Endodermal cell (in vitro differentiated cells): ENCODE measurements around the gene CALR3. TPM values are rescaled to one million over a fixed set of nuclear protein-coding genes. Genes with fewer than 3 reads are reported as not detected.

Source experiments
- DNase-seq: peaks from one replicate; pipeline ENCODE4 v3.0.0-alpha.2; 2017
- H3K27ac ChIP-seq: 2 replicates; pipeline ENCODE4 v1.5.1; 2013; ENCODE audit warnings: mild to moderate bottlenecking, low read depth, low read length, moderate library complexity
- H3K27me3 ChIP-seq: 2 replicates; pipeline ENCODE4 v1.6.1; 2013; ENCODE audit warnings: mild to moderate bottlenecking, low read length, moderate library complexity; ENCODE audit not compliant: insufficient read depth, control insufficient read depth, poor library complexity, severe bottlenecking
- H3K36me3 ChIP-seq: 2 replicates; pipeline ENCODE4 v1.7.0; 2013; ENCODE audit warnings: mild to moderate bottlenecking, low read length, moderate library complexity; ENCODE audit not compliant: control insufficient read depth, insufficient read depth
- H3K4me1 ChIP-seq: one replicate; pipeline ENCODE4 v1.7.0; 2013; ENCODE audit warnings: low read length; ENCODE audit not compliant: control insufficient read depth, insufficient read depth
- H3K4me3 ChIP-seq: 2 replicates; pipeline ENCODE4 v1.5.1; 2013; ENCODE audit warnings: mild to moderate bottlenecking, low read length, moderate library complexity
- H3K9ac ChIP-seq: 2 replicates; pipeline ENCODE4 v1.6.1; 2013; ENCODE audit warnings: mild to moderate bottlenecking, low read length, moderate library complexity; ENCODE audit not compliant: poor library complexity, severe bottlenecking; ENCODE audit errors: extremely low read depth
- H3K9me3 ChIP-seq: 2 replicates; pipeline ENCODE4 v1.6.1; 2013; ENCODE audit warnings: mild to moderate bottlenecking, low read length, moderate library complexity; ENCODE audit not compliant: control insufficient read depth
- H3K27ac Mint-ChIP-seq: 2 replicates; pipeline ENCODE4 v1.8.0; 2020; ENCODE audit warnings: mixed read lengths
- H3K27me3 Mint-ChIP-seq: 2 replicates; pipeline ENCODE4 v1.8.0; 2021; ENCODE audit warnings: mild to moderate bottlenecking, mixed read lengths; ENCODE audit not compliant: insufficient read depth
- H3K36me3 Mint-ChIP-seq: 2 replicates; pipeline ENCODE4 v1.8.0; 2020; ENCODE audit warnings: low read depth, mixed read lengths
- H3K4me1 Mint-ChIP-seq: 2 replicates; pipeline ENCODE4 v1.8.0; 2020; ENCODE audit warnings: mixed read lengths
- H3K4me3 Mint-ChIP-seq: 2 replicates; pipeline ENCODE4 v1.8.0; 2020; ENCODE audit warnings: mild to moderate bottlenecking, moderate library complexity, mixed read lengths
- H3K9me3 Mint-ChIP-seq: 2 replicates; pipeline ENCODE4 v1.8.0; 2020; ENCODE audit warnings: mild to moderate bottlenecking, mixed read lengths
- WGBS, 2 experiments: methylation state at CpG; one replicate each; pipeline versions ENCODE4 v1.1.5 to v1.1.7; 2013; ENCODE audit warnings: missing lambda C conversion rate in 2 of 2, mixed read lengths in 1 of 2; ENCODE audit not compliant: insufficient coverage in 1 of 2, insufficient read length in 1 of 2; 5-methylcytosine and 5-hydroxymethylcytosine counted together
- total RNA-seq, 2 donors: library from RNA; stranded (reverse); fragmentation: NEBNext Ultra II Directional in 1 of 2; extraction: Animal tissue kit (Norgen Biotek cat#: 25700) in 1 of 2; gene quantifications; 2 replicates in 1 of 2; 3 replicates in 1 of 2; pipeline ENCODE4 v1.2.1, GENCODE V29; 2021
- TF ChIP-seq, protein P1 (sequence below): fragments of 200-600 bp; sonication (generic); conservative IDR thresholded peaks from 2 replicates; pipeline ENCODE4 v1.5.0; 2021; ENCODE audit warnings: antibody characterized with exemption, mild to moderate bottlenecking

The CALR3 gene
- total RNA-seq, 2 donors from 2014 or later: 0.27 TPM; not detected in 1

DNA sequence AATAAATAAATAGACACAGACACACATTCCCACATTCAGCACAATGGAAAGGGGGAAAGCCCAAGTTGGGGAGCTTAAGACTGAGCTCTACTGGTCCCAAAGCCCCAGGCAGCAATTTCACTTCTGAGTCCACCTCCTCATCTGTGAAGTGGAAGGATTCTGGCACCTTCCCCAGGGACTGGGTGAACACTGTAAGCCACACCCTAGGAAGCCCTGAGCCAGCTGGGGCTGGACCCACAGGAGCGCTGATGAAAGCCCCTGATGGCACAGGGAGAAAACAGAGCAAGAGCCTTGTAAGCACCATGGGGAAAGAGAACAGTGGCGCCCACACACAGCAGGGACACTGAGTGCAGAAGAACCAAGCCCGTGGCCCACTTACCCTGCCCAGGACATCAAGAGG lies 62.0 kb downstream of the CALR3 start:
- TF ChIP-seq, protein P1, sequence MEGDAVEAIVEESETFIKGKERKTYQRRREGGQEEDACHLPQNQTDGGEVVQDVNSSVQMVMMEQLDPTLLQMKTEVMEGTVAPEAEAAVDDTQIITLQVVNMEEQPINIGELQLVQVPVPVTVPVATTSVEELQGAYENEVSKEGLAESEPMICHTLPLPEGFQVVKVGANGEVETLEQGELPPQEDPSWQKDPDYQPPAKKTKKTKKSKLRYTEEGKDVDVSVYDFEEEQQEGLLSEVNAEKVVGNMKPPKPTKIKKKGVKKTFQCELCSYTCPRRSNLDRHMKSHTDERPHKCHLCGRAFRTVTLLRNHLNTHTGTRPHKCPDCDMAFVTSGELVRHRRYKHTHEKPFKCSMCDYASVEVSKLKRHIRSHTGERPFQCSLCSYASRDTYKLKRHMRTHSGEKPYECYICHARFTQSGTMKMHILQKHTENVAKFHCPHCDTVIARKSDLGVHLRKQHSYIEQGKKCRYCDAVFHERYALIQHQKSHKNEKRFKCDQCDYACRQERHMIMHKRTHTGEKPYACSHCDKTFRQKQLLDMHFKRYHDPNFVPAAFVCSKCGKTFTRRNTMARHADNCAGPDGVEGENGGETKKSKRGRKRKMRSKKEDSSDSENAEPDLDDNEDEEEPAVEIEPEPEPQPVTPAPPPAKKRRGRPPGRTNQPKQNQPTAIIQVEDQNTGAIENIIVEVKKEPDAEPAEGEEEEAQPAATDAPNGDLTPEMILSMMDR: no peak
- H3K27me3 ChIP-seq: no peaks in the 10 kb centered on the region
- H3K4me1 ChIP-seq: no peaks in the 10 kb centered on the region
- no peak for DNase-seq
- Mint-ChIP-seq H3K4me3 (no peak overlapping the region), H3K27ac (no peak overlapping the region), H3K36me3 (peaks cover 45% of the 10 kb centered on the region), H3K4me1 (no peaks in the 10 kb centered on the region), H3K27me3 (no peaks in the 10 kb centered on the region), H3K9me3 (no peaks in the 10 kb centered on the region)
- peaks cover 55% of the 10 kb centered on the region for H3K36me3 ChIP-seq
- 95% methylated on average over 3 of the region's 3 CpGs for WGBS, 2 experiments
- H3K4me3 ChIP-seq: no peak overlapping the region
- no peak overlapping the region for H3K27ac ChIP-seq
- H3K9me3 ChIP-seq: no peaks in the 10 kb centered on the region
- no peak overlapping the region for H3K9ac ChIP-seq

DNA sequence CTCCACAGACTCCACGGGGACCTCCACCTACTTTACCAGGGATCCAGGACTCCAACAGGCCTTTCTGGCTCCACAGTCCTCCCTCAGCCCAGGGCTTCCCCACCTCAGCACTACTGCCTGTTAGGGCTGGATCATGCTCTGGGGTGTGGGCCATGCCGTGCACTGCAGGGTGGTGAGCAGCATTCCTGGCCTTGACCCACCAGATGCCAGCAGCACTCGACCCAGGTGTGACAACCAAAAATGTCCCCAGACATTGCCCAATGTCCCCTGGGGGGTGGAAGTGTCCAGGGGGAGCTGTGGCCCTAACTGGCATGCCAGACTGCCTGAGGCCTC lies 66.2 kb downstream of the CALR3 start:
- TF ChIP-seq, protein P1: no peak
- DNase-seq: no peak
- H3K4me1 ChIP-seq: no peaks in the 10 kb centered on the region
- WGBS, 2 experiments: 92 to 100% methylated on average over 1 to 3 of the region's 3 CpGs
- no peak overlapping the region for H3K27ac ChIP-seq
- Mint-ChIP-seq H3K4me1 (no peaks in the 10 kb centered on the region), H3K9me3 (no peaks in the 10 kb centered on the region), H3K4me3 (no peak overlapping the region), H3K36me3 (peaks cover 40% of the 10 kb centered on the region), H3K27ac (no peak overlapping the region), H3K27me3 (no peaks in the 10 kb centered on the region)
- H3K36me3 ChIP-seq: peaks cover 52% of the 10 kb centered on the region
- no peak overlapping the region for H3K4me3 ChIP-seq
- H3K27me3 ChIP-seq: no peaks in the 10 kb centered on the region
- no peak overlapping the region for H3K9ac ChIP-seq
- H3K9me3 ChIP-seq: no peaks in the 10 kb centered on the region

- no peak overlapping the region for H3K4me3 Mint-ChIP-seq
Observed at GRCh38 chr19:16429066-16429758, 66.8 kb downstream of the CALR3 start.

More at GRCh38 chr19:16429066-16429758, 66.8 kb downstream of the CALR3 start:
- no peak overlapping the region for H3K9ac ChIP-seq
- no peak for DNase-seq
- no peaks in the 10 kb centered on the region for H3K9me3 ChIP-seq
- no peak overlapping the region for H3K27ac Mint-ChIP-seq
- TF ChIP-seq, protein P1: no peak
- H3K27me3 ChIP-seq: no peaks in the 10 kb centered on the region
- 88 to 93% methylated on average over 12 to 13 of the region's 13 CpGs for WGBS, 2 experiments
- H3K36me3 ChIP-seq: peaks cover 52% of the 10 kb centered on the region
- no peak overlapping the region for H3K4me3 ChIP-seq
- no peaks in the 10 kb centered on the region for H3K4me1 Mint-ChIP-seq
- no peak overlapping the region for H3K27ac ChIP-seq
- peaks cover 39% of the 10 kb centered on the region for H3K36me3 Mint-ChIP-seq
- no peaks in the 10 kb centered on the region for H3K27me3 Mint-ChIP-seq
- no peaks in the 10 kb centered on the region for H3K9me3 Mint-ChIP-seq
- H3K4me1 ChIP-seq: no peaks in the 10 kb centered on the region

Other genes starting within 250 kb of the CALR3 start
- gene KLF2, start 171.3 kb downstream of the CALR3 start, total RNA-seq: 1 to 10 TPM in 1 of 2 donors, under 1 TPM in 1; 0.22 to 1.4 TPM
- 10 to 100 TPM; 35.1 to 43.8 TPM for gene EPS15L1, start 24.2 kb downstream of the CALR3 start, total RNA-seq
- 1 to 10 TPM; 7.9 TPM for gene C19orf44, start 227 bp upstream of the CALR3 start, total RNA-seq
- 10 to 100 TPM; 69.5 to 71.5 TPM for gene CHERP, start 46.3 kb upstream of the CALR3 start, total RNA-seq
- gene SLC35E1, start 76.2 kb upstream of the CALR3 start, total RNA-seq: 10 to 100 TPM; 26.6 to 30.6 TPM
- gene MED26, start 132.0 kb upstream of the CALR3 start, total RNA-seq: 10 to 100 TPM; 10.8 to 11.8 TPM
- 10 to 100 TPM; 57.6 to 91.4 TPM for gene SMIM7, start 164.0 kb upstream of the CALR3 start, total RNA-seq
- gene TMEM38A, start 165.0 kb upstream of the CALR3 start, total RNA-seq: 1 to 10 TPM; 5.1 to 6.8 TPM
- gene NWD1, start 223.7 kb upstream of the CALR3 start, total RNA-seq: not detected